Measurements from ENCODE around the gene IQCE.

Gene IQCE

GRCh38 chr7:2622869-2623697 is 64.3 kb downstream of the IQCE start:
- TF ChIP-seq CTCF (IDR thresholded peaks at IDR 0.05; ENCODE audit: extremely low read depth, missing control alignments): no peak
- DNase-seq (ENCODE audit: low spot score): no peak

GRCh38 chr7:2623698-2624014 is 64.9 kb downstream of the IQCE start:
- DNase-seq (ENCODE audit: low spot score): no peak
- no peak for TF ChIP-seq CTCF (IDR thresholded peaks at IDR 0.05; ENCODE audit: extremely low read depth, missing control alignments)

GRCh38 chr7:2624293-2624886 is 65.6 kb downstream of the IQCE start:
- TF ChIP-seq CTCF (IDR thresholded peaks at IDR 0.05; ENCODE audit: extremely low read depth, missing control alignments): no peak
- DNase-seq (ENCODE audit: low spot score): no peak

- TF ChIP-seq CTCF (IDR thresholded peaks at IDR 0.05; ENCODE audit: extremely low read depth, missing control alignments): no peak
- DNase-seq (ENCODE audit: low spot score): no peak
Measured at GRCh38 chr7:2626498-2627117, 67.8 kb downstream of the IQCE start.

GRCh38 chr7:2627258-2628129 is 68.7 kb downstream of the IQCE start:
- DNase-seq (ENCODE audit: low spot score): no peak
- no peak for TF ChIP-seq CTCF (IDR thresholded peaks at IDR 0.05; ENCODE audit: extremely low read depth, missing control alignments)

GRCh38 chr7:2628130-2628482 is 69.3 kb downstream of the IQCE start:
- no peak for DNase-seq (ENCODE audit: low spot score)
- no peak for TF ChIP-seq CTCF (IDR thresholded peaks at IDR 0.05; ENCODE audit: extremely low read depth, missing control alignments)

Measured in GM20000 (cell line).